Measurements from ENCODE around the gene IFI27L1.
A peak's percentile ranks its signal among the peaks of the same experiment; 100 is the strongest.

IFI27L1 gene

GRCh38 chr14:94080621-94081385 lies at the start of gene IFI27L1, which contains the start of gene DDX24:
IFI27L1 (plus strand) TSS chr14:94081310; CDS start chr14:94096938, 15,628 bp downstream.
DDX24 (minus strand) TSS chr14:94081202; CDS start chr14:94079742, 1,460 bp downstream.
- peak; percentile 75 for DNase-seq

GRCh38 chr14:94031883-94032279 lies 49.2 kb upstream of the IFI27L1 start:
- no peak for DNase-seq

GRCh38 chr14:94034886-94035285 lies 46.2 kb upstream of the IFI27L1 start:
- no peak for DNase-seq

GRCh38 chr14:94036313-94037167 lies 44.6 kb upstream of the IFI27L1 start:
- DNase-seq: no peak

- no peak for DNase-seq
Measured at GRCh38 chr14:94037954-94038353, 43.2 kb upstream of the IFI27L1 start.

GRCh38 chr14:94038510-94038909 lies 42.6 kb upstream of the IFI27L1 start:
- DNase-seq: no peak

GRCh38 chr14:94038921-94039629 lies 42.0 kb upstream of the IFI27L1 start:
- no peak for DNase-seq

GRCh38 chr14:94040247-94040646 lies 40.9 kb upstream of the IFI27L1 start:
- DNase-seq: no peak

GRCh38 chr14:94040796-94041195 lies 40.3 kb upstream of the IFI27L1 start:
- no peak for DNase-seq

- DNase-seq: no peak
Measured at GRCh38 chr14:94041551-94042346, 39.4 kb upstream of the IFI27L1 start.

GRCh38 chr14:94042433-94043091 lies 38.5 kb upstream of the IFI27L1 start:
- no peak for DNase-seq

GRCh38 chr14:94043111-94043755 lies 37.9 kb upstream of the IFI27L1 start:
- DNase-seq: no peak

GRCh38 chr14:94043756-94044475 lies 37.2 kb upstream of the IFI27L1 start:
- DNase-seq: no peak

GRCh38 chr14:94044476-94045091 lies 36.5 kb upstream of the IFI27L1 start:
- DNase-seq: no peak

- DNase-seq: no peak
Measured at GRCh38 chr14:94045101-94045500, 36.0 kb upstream of the IFI27L1 start.

GRCh38 chr14:94045563-94046345 lies 35.4 kb upstream of the IFI27L1 start:
- no peak for DNase-seq

- no peak for DNase-seq
Measured at GRCh38 chr14:94046696-94047250, 34.3 kb upstream of the IFI27L1 start.

GRCh38 chr14:94047581-94047980 lies 33.5 kb upstream of the IFI27L1 start:
- DNase-seq: no peak

Data from NCI-H187 treated with DMSO at 0.1 percent for 48 hours (cell line).